PFSK-1 (cell line): ENCODE measurements around the gene PAPSS1.

Experiments
- POLR2AphosphoS5 ChIP-seq: IDR thresholded peaks from 2 replicates; pipeline ENCODE4 v1.6.1; 2012; ENCODE audit warnings: low read depth, mild to moderate bottlenecking, control low read depth, low read length, moderate library complexity
- REST ChIP-seq, 2 experiments: IDR thresholded peaks; 2 replicates each; pipeline versions ENCODE4 v1.6.1 to v1.8.0; 2011 to 2012; ENCODE audit warnings: low read depth in 2 of 2, low read length in 2 of 2, control low read depth in 1 of 2, inconsistent platforms in 1 of 2, mild to moderate bottlenecking in 1 of 2, moderate library complexity in 1 of 2; ENCODE audit not compliant: insufficient read depth in 1 of 2
- SIN3A ChIP-seq: IDR thresholded peaks from 2 replicates; pipeline ENCODE4 v1.6.1; 2012; ENCODE audit warnings: mild to moderate bottlenecking, low read length, moderate library complexity, borderline replicate concordance; ENCODE audit not compliant: insufficient read depth

DNA sequence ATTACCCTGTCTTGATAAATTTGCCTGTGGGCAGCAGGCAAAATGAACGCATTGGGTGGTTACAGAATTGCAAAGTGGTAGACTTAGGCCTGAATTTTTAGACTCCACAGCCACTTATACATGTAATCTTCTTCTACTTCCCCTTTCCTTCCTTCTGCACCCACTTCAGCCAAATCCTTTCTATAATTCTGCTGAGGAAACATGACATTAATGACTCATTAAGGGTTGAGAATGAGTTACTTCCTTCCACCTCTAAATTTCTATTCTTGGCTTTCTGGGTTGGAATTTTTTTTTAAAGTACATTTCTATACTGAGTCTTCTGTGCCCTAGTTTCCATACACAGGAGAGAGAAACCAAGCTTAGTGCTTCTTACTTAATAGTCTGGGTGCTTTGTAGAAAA is 10.1 kb downstream of the PAPSS1 start:
- TF ChIP-seq POLR2AphosphoS5 (no peak), SIN3A (no peak), REST (IDR thresholded peaks at IDR 0.05; ENCODE audit: insufficient read depth in 1 of 2, low read depth in 2 of 2, low read length in 2 of 2) (no peak)
